HS-5 (cell line): Measurements from ENCODE around the gene LRBA.

Experiments
- DNase-seq: peaks from one replicate; pipeline ENCODE4 v3.0.0-alpha.2; 2012; ENCODE audit warnings: low read depth

LRBA gene

GRCh38 chr4:150242820-150243458, 772.1 kb downstream of the LRBA start:
- no peak for DNase-seq

GRCh38 chr4:150240011-150240410, 775.1 kb downstream of the LRBA start:
- no peak for DNase-seq

GRCh38 chr4:150238591-150238990, 776.5 kb downstream of the LRBA start:
- DNase-seq, result no peak

- DNase-seq, result peak; percentile 90
Measured at GRCh38 chr4:150237110-150237872, 777.8 kb downstream of the LRBA start.

GRCh38 chr4:150236626-150237025, 778.5 kb downstream of the LRBA start:
- DNase-seq, result no peak

- no peak for DNase-seq
Measured at GRCh38 chr4:150235808-150236271, 779.2 kb downstream of the LRBA start.

- DNase-seq, result no peak
Measured at GRCh38 chr4:150235317-150235716, 779.8 kb downstream of the LRBA start.

- DNase-seq, result no peak
Measured at GRCh38 chr4:150234246-150234645, 780.8 kb downstream of the LRBA start.

GRCh38 chr4:150232029-150232428, 783.1 kb downstream of the LRBA start:
- no peak for DNase-seq

GRCh38 chr4:150231107-150231770, 783.8 kb downstream of the LRBA start:
- DNase-seq, result no peak

GRCh38 chr4:150230561-150230960, 784.5 kb downstream of the LRBA start:
- DNase-seq, result no peak

- DNase-seq, result peak; percentile 93
Measured at GRCh38 chr4:150229520-150229919, 785.6 kb downstream of the LRBA start.

GRCh38 chr4:150224896-150225591, 790.0 kb downstream of the LRBA start:
- DNase-seq, result peak; percentile 93

GRCh38 chr4:150219841-150220240, 795.2 kb downstream of the LRBA start:
- no peak for DNase-seq

GRCh38 chr4:150218447-150218846, 796.6 kb downstream of the LRBA start:
- no peak for DNase-seq

- no peak for DNase-seq
Measured at GRCh38 chr4:150217808-150218207, 797.3 kb downstream of the LRBA start.

- no peak for DNase-seq
Measured at GRCh38 chr4:150217192-150217591, 797.9 kb downstream of the LRBA start.

GRCh38 chr4:150216726-150217125, 798.4 kb downstream of the LRBA start:
- no peak for DNase-seq

GRCh38 chr4:150215601-150216000, 799.5 kb downstream of the LRBA start:
- DNase-seq, result no peak
